Pancreas (tissue), 10 donors: ENCODE results near the gene SEZ6. TPM values are rescaled to one million over a fixed set of nuclear protein-coding genes. Genes with fewer than 3 reads are reported as not detected.

ENCODE experiments used
- ATAC-seq, 4 donors: fragments of 200-7000 bp; cut with Tn5 transposase; one replicate each; pipeline versions ENCODE4 v1.8.0 to v1.9.1; 2020; ENCODE audit warnings: mild to moderate bottlenecking in 4 of 4, moderate library complexity in 4 of 4
- DNase-seq, 6 donors: peaks; one replicate each; pipeline ENCODE4 v3.0.0-alpha.2; 2020
- FAIRE-seq: peaks from 2 replicates; lab custom pipeline; 2012; peaks lifted over from hg19 to GRCh38; lab: Jason Lieb, UNC
- H3K27ac ChIP-seq, 4 donors: fragments of 200-600 bp; sonication (generic); 1 replicate in 3 of 4; 2 replicates in 1 of 4; pipeline versions ENCODE4 v1.5.0 to v1.8.0; 2020
- H3K27me3 ChIP-seq, 4 donors: fragments of 200-600 bp; one replicate each; pipeline ENCODE4 v1.8.0; 2021
- H3K36me3 ChIP-seq, 3 donors: fragments of 200-600 bp; sonication (generic) in 1 of 3; one replicate each; pipeline versions ENCODE4 v1.5.0 to v1.8.0; 2020 to 2021
- H3K4me1 ChIP-seq, 3 donors: fragments of 200-600 bp; one replicate each; pipeline ENCODE4 v1.8.0; 2021
- H3K4me3 ChIP-seq, 4 donors: fragments of 200-600 bp; sonication (generic) in 2 of 4; one replicate each; pipeline versions ENCODE4 v1.5.0 to v1.8.0; 2020 to 2021
- H3K9me3 ChIP-seq, 4 donors: fragments of 200-600 bp; one replicate each; pipeline ENCODE4 v1.8.0; 2021
- CTCF ChIP-seq, 4 donors: fragments of 200-600 bp; sonication (generic) in 3 of 4; IDR thresholded peaks; one replicate each; pipeline versions ENCODE4 v1.5.0 to v1.8.0; 2021; ENCODE audit warnings: antibody characterized with exemption in 4 of 4
- WGBS, 2 donors: extraction: QIAGEN DNeasy Blood & Tissue Kit; methylation state at CpG; one replicate each; pipeline ENCODE4 v1.1.7; 2013; 5-methylcytosine and 5-hydroxymethylcytosine counted together
- intact Hi-C, 3 donors: fragments of 100-400 bp; cut with DNase I; formaldehyde crosslinking; loops; one replicate each; pipeline versions ENCODE4 v1.11.1 to v1.14.2; 2022
- polyA plus RNA-seq, 2 donors: library from polyadenylated mRNA; stranded (reverse); fragments of 200-250 nt; gene quantifications; one replicate each; pipeline ENCODE4 v1.2.3, GENCODE V29; 2013
- total RNA-seq, 6 donors: library from RNA; stranded (reverse); fragmentation: NEBNext Ultra II Directional in 4 of 6; extraction: Animal tissue kit (Norgen Biotek cat#: 25700) in 4 of 6; gene quantifications; one replicate each; pipeline versions ENCODE4 v1.2.1 to v1.2.4, GENCODE V29; 2021 to 2023
- donor health status: healthy with polysubstance abuse.
- donor health status: DM: no; HTN: no; CAD: no; lungs with moderate emphysema.
- donor health status: DM: no; HTN: no; CAD: no.
- donor health status: control.
- donor health status: control.
- donor health status: Bipolar disorder and iron deficiency.
- donor health status: DM: yes; HTN: yes; CAD: no.
- donor health status: DM: no; HTN: no; CAD: no.
- donor health status: DM: no; HTN: no; CAD: no.
- donor health status: DM: yes; HTN: yes; CAD: no.

Gene SEZ6
- total and polyA plus RNA-seq, 8 donors, result 0.13 to 5.0 (median 0.64) TPM

- ATAC-seq, result no peak
- no peak for FAIRE-seq
- H3K4me1 ChIP-seq, result no peaks in the 10 kb centered on the region
- intact Hi-C loops, result no loop called here
- H3K36me3 ChIP-seq, result peaks cover 8 to 94% (median 52%) of the 10 kb centered on the region in 3 donors
- H3K9me3 ChIP-seq, result no peaks in the 10 kb centered on the region
- TF ChIP-seq CTCF (IDR thresholded peaks at IDR 0.05), result no peak
- H3K27ac ChIP-seq, result no peak overlapping the region
- DNase-seq, result no peak
- no peak overlapping the region for H3K4me3 ChIP-seq
- no peaks in the 10 kb centered on the region for H3K27me3 ChIP-seq
Measured at GRCh38 chr17:28920201-28920600, 85.6 kb downstream of the SEZ6 start.

GRCh38 chr17:28918295-28918694 lies 87.5 kb downstream of the SEZ6 start:
- DNase-seq (no peak), ATAC-seq (no peak), FAIRE-seq (no peak)
- Histone ChIP-seq H3K27ac (no peak overlapping the region), H3K36me3 (peaks cover 8 to 96% (median 66%) of the 10 kb centered on the region in 3 donors), H3K4me1 (no peaks in the 10 kb centered on the region), H3K9me3 (no peaks in the 10 kb centered on the region), H3K27me3 (no peaks in the 10 kb centered on the region), H3K4me3 (no peak overlapping the region)
- TF ChIP-seq CTCF (IDR thresholded peaks at IDR 0.05), result no peak
- 50 to 62% methylated on average over 2 of the region's 2 CpGs for WGBS, 2 donors
- intact Hi-C loops, result loop anchor here in 1 of 3 donors (10.0 kb wide), 1 partner anchor 253 kb away; the partner anchor contains the start of genes SDF2 and SUPT6H

- DNase-seq (no peak), FAIRE-seq (no peak), ATAC-seq (no peak)
- H3K27ac ChIP-seq, result no peak overlapping the region
- H3K4me1 ChIP-seq, result peaks cover 0 to 1% (median 0%) of the 10 kb centered on the region in 3 donors
- no peaks in the 10 kb centered on the region for H3K27me3 ChIP-seq
- WGBS, 2 donors, result 79 to 89% methylated on average over 5 of the region's 5 CpGs
- TF ChIP-seq CTCF (IDR thresholded peaks at IDR 0.05), result no peak
- H3K36me3 ChIP-seq, result peaks cover 8 to 98% (median 72%) of the 10 kb centered on the region in 3 donors
- intact Hi-C loops, result loop anchor here in 1 of 3 donors (10.0 kb wide), 1 partner anchor 253 kb away; the partner anchor contains the start of genes SDF2 and SUPT6H
- no peak overlapping the region for H3K4me3 ChIP-seq
- H3K9me3 ChIP-seq, result no peaks in the 10 kb centered on the region
Measured at GRCh38 chr17:28917465-28917864, 88.4 kb downstream of the SEZ6 start.

- Histone ChIP-seq H3K4me3 (no peak overlapping the region), H3K27ac (no peak overlapping the region), H3K4me1 (peaks cover 0 to 5% (median 0%) of the 10 kb centered on the region in 3 donors), H3K36me3 (peaks cover 8 to 98% (median 73%) of the 10 kb centered on the region in 3 donors), H3K9me3 (no peaks in the 10 kb centered on the region), H3K27me3 (no peaks in the 10 kb centered on the region)
- DNase-seq (no peak), ATAC-seq (no peak), FAIRE-seq (no peak)
- no peak for TF ChIP-seq CTCF (IDR thresholded peaks at IDR 0.05)
- 84 to 91% methylated on average over 12 of the region's 12 CpGs for WGBS, 2 donors
- intact Hi-C loops, result loop anchor here in 1 of 3 donors (10.0 kb wide), 1 partner anchor 252 kb away; the partner anchor contains the start of genes SDF2 and SUPT6H
Measured at GRCh38 chr17:28917029-28917428, 88.8 kb downstream of the SEZ6 start.

- H3K36me3 ChIP-seq, result peaks cover 8 to 98% (median 77%) of the 10 kb centered on the region in 3 donors
- TF ChIP-seq CTCF (IDR thresholded peaks at IDR 0.05), result peak; percentile 33 to 57 (median 39)
Measured at GRCh38 chr17:28916302-28916934, 89.4 kb downstream of the SEZ6 start.

More at GRCh38 chr17:28916302-28916934, 89.4 kb downstream of the SEZ6 start:
- Histone ChIP-seq H3K27ac (no peak overlapping the region), H3K27me3 (no peaks in the 10 kb centered on the region), H3K9me3 (no peaks in the 10 kb centered on the region), H3K4me3 (no peak overlapping the region), H3K4me1 (peaks cover 0 to 5% (median 0%) of the 10 kb centered on the region in 3 donors)
- FAIRE-seq (no peak), ATAC-seq (peak; percentile 59 to 85 (median 85)), DNase-seq (peak in 1 of 6 donors; percentile 52)
- intact Hi-C loops, result loop anchor here in 1 of 3 donors (10.0 kb wide), 1 partner anchor 252 kb away; the partner anchor contains the start of genes SDF2 and SUPT6H
- WGBS, 2 donors, result 40 to 44% methylated on average over 6 of the region's 6 CpGs
